Activated CD4-positive, alpha-beta memory T cell treated with anti-CD3 and anti-CD28 coated beads, Interleukin-2, amount 10 ng/mL, durations not matched to agents 7 days and 5 days (primary cell): Measurements from ENCODE around the gene CCSER1. TPM values are rescaled to one million over a fixed set of nuclear protein-coding genes. Genes with fewer than 3 reads are reported as not detected.

ENCODE experiments used
- CTCF ChIA-PET: fragments of 350-600 bp; sonication (Branson Sonifier 250); formaldehyde crosslinking; loops from one replicate; lab custom pipeline; 2021; ENCODE audit warnings: antibody characterized with exemption, inconsistent platforms; lab: Charles Lee
- POLR2A ChIA-PET: fragments of 350-600 bp; sonication (Branson Sonifier 250); formaldehyde crosslinking; loops from one replicate; lab custom pipeline; 2021; ENCODE audit warnings: antibody characterized with exemption; lab: Charles Lee
- DNase-seq: peaks from one replicate; pipeline ENCODE4 v3.0.0-alpha.2; 2020
- H3K27ac Mint-ChIP-seq: one replicate; pipeline ENCODE4 v1.8.0; 2021; ENCODE audit warnings: mild to moderate bottlenecking, mixed read lengths
- H3K27me3 Mint-ChIP-seq: one replicate; pipeline ENCODE4 v1.8.0; 2021; ENCODE audit warnings: mixed read lengths
- H3K36me3 Mint-ChIP-seq: one replicate; pipeline ENCODE4 v1.8.0; 2021; ENCODE audit warnings: low read depth, mixed read lengths
- H3K4me1 Mint-ChIP-seq: one replicate; pipeline ENCODE4 v1.8.0; 2021; ENCODE audit warnings: mixed read lengths
- H3K4me3 Mint-ChIP-seq: one replicate; pipeline ENCODE4 v1.8.0; 2021; ENCODE audit warnings: mild to moderate bottlenecking, mixed read lengths
- H3K9me3 Mint-ChIP-seq: one replicate; pipeline ENCODE4 v1.8.0; 2021; ENCODE audit warnings: mixed read lengths
- total RNA-seq, 2 experiments: library from RNA; stranded (reverse); gene quantifications; one replicate each; pipeline ENCODE4 v1.2.3, GENCODE V29; 2021

The CCSER1 gene
- total RNA-seq, 2 experiments from 2014 or later = 0.50 to 0.73 TPM

GRCh38 chr4:90982813-90983212, 855.6 kb downstream of the CCSER1 start:
- Mint-ChIP-seq H3K4me1 (no peaks in the 10 kb centered on the region), H3K27ac (no peak overlapping the region), H3K9me3 (peaks cover 2% of the 10 kb centered on the region), H3K4me3 (no peak overlapping the region), H3K36me3 (no peaks in the 10 kb centered on the region), H3K27me3 (no peaks in the 10 kb centered on the region)
- POLR2A ChIA-PET = no interaction called here
- CTCF ChIA-PET = no interaction called here
- DNase-seq = no peak

GRCh38 chr4:90990284-90990683, 863.1 kb downstream of the CCSER1 start:
- DNase-seq = no peak

GRCh38 chr4:90992213-90992612, 865.0 kb downstream of the CCSER1 start:
- H3K9me3 Mint-ChIP-seq = no peaks in the 10 kb centered on the region
- H3K27ac Mint-ChIP-seq = no peak overlapping the region
- no peaks in the 10 kb centered on the region for H3K36me3 Mint-ChIP-seq
- H3K4me3 Mint-ChIP-seq = no peak overlapping the region
- no peak for DNase-seq
- H3K4me1 Mint-ChIP-seq = no peaks in the 10 kb centered on the region
- ChIA-PET CTCF (no interaction called here), POLR2A (no interaction called here)
- no peaks in the 10 kb centered on the region for H3K27me3 Mint-ChIP-seq

More at GRCh38 chr4:90990284-90990683, 863.1 kb downstream of the CCSER1 start:
- H3K9me3 Mint-ChIP-seq = no peaks in the 10 kb centered on the region
- CTCF ChIA-PET = no interaction called here
- H3K4me3 Mint-ChIP-seq = no peak overlapping the region
- no peaks in the 10 kb centered on the region for H3K4me1 Mint-ChIP-seq
- no peaks in the 10 kb centered on the region for H3K36me3 Mint-ChIP-seq
- no peaks in the 10 kb centered on the region for H3K27me3 Mint-ChIP-seq
- no peak overlapping the region for H3K27ac Mint-ChIP-seq
- POLR2A ChIA-PET = no interaction called here

GRCh38 chr4:90994851-90995574, 867.8 kb downstream of the CCSER1 start:
- Mint-ChIP-seq H3K27ac (no peak overlapping the region), H3K4me1 (no peaks in the 10 kb centered on the region), H3K9me3 (no peaks in the 10 kb centered on the region), H3K36me3 (no peaks in the 10 kb centered on the region), H3K27me3 (no peaks in the 10 kb centered on the region), H3K4me3 (no peak overlapping the region)
- POLR2A ChIA-PET = no interaction called here
- no peak for DNase-seq
- CTCF ChIA-PET = no interaction called here

GRCh38 chr4:90995996-90996395, 868.8 kb downstream of the CCSER1 start:
- Mint-ChIP-seq H3K4me1 (no peaks in the 10 kb centered on the region), H3K27ac (no peak overlapping the region), H3K27me3 (no peaks in the 10 kb centered on the region), H3K4me3 (no peak overlapping the region), H3K9me3 (no peaks in the 10 kb centered on the region), H3K36me3 (no peaks in the 10 kb centered on the region)
- CTCF ChIA-PET = no interaction called here
- POLR2A ChIA-PET = no interaction called here
- no peak for DNase-seq

- ChIA-PET CTCF (no interaction called here), POLR2A (no interaction called here)
- no peak for DNase-seq
- H3K27me3 Mint-ChIP-seq = no peaks in the 10 kb centered on the region
- no peak overlapping the region for H3K27ac Mint-ChIP-seq
- H3K36me3 Mint-ChIP-seq = no peaks in the 10 kb centered on the region
- no peak overlapping the region for H3K4me3 Mint-ChIP-seq
- peaks cover 1% of the 10 kb centered on the region for H3K9me3 Mint-ChIP-seq
- no peaks in the 10 kb centered on the region for H3K4me1 Mint-ChIP-seq
These were observed 869.6 kb downstream of the CCSER1 start for GRCh38 chr4:90996813-90997212.

- H3K9me3 Mint-ChIP-seq = no peaks in the 10 kb centered on the region
- H3K27me3 Mint-ChIP-seq = no peaks in the 10 kb centered on the region
- DNase-seq = no peak
- CTCF ChIA-PET = no interaction called here
- no peaks in the 10 kb centered on the region for H3K36me3 Mint-ChIP-seq
- no peak overlapping the region for H3K4me3 Mint-ChIP-seq
- no peak overlapping the region for H3K27ac Mint-ChIP-seq
- no peaks in the 10 kb centered on the region for H3K4me1 Mint-ChIP-seq
- POLR2A ChIA-PET = no interaction called here
These were observed 888.7 kb downstream of the CCSER1 start for GRCh38 chr4:91015861-91016260.

GRCh38 chr4:91019513-91019912, 892.3 kb downstream of the CCSER1 start:
- H3K9me3 Mint-ChIP-seq = no peaks in the 10 kb centered on the region
- ChIA-PET CTCF (no interaction called here), POLR2A (no interaction called here)

GRCh38 chr4:91025241-91026148, 898.3 kb downstream of the CCSER1 start:
- no peak overlapping the region for H3K27ac Mint-ChIP-seq
- ChIA-PET CTCF (no interaction called here), POLR2A (no interaction called here)
- no peaks in the 10 kb centered on the region for H3K27me3 Mint-ChIP-seq
- H3K36me3 Mint-ChIP-seq = no peaks in the 10 kb centered on the region
- no peaks in the 10 kb centered on the region for H3K9me3 Mint-ChIP-seq
- no peaks in the 10 kb centered on the region for H3K4me1 Mint-ChIP-seq
- H3K4me3 Mint-ChIP-seq = no peak overlapping the region
- DNase-seq = no peak

More at GRCh38 chr4:91019513-91019912, 892.3 kb downstream of the CCSER1 start:
- H3K4me1 Mint-ChIP-seq = no peaks in the 10 kb centered on the region
- H3K4me3 Mint-ChIP-seq = no peak overlapping the region
- no peak for DNase-seq
- no peaks in the 10 kb centered on the region for H3K36me3 Mint-ChIP-seq
- no peak overlapping the region for H3K27ac Mint-ChIP-seq
- no peaks in the 10 kb centered on the region for H3K27me3 Mint-ChIP-seq

GRCh38 chr4:91028228-91028627, 901.0 kb downstream of the CCSER1 start:
- Mint-ChIP-seq H3K27ac (no peak overlapping the region), H3K27me3 (no peaks in the 10 kb centered on the region), H3K9me3 (no peaks in the 10 kb centered on the region), H3K4me1 (no peaks in the 10 kb centered on the region), H3K4me3 (no peak overlapping the region), H3K36me3 (no peaks in the 10 kb centered on the region)
- DNase-seq = no peak
- ChIA-PET CTCF (no interaction called here), POLR2A (no interaction called here)

- CTCF ChIA-PET = no interaction called here
- no peaks in the 10 kb centered on the region for H3K27me3 Mint-ChIP-seq
These were observed 904.6 kb downstream of the CCSER1 start for GRCh38 chr4:91031761-91032160.

GRCh38 chr4:91032725-91033445, 905.7 kb downstream of the CCSER1 start:
- H3K4me1 Mint-ChIP-seq = no peaks in the 10 kb centered on the region
- POLR2A ChIA-PET = no interaction called here
- H3K27ac Mint-ChIP-seq = no peak overlapping the region
- H3K36me3 Mint-ChIP-seq = no peaks in the 10 kb centered on the region
- CTCF ChIA-PET = no interaction called here
- no peak overlapping the region for H3K4me3 Mint-ChIP-seq
- H3K27me3 Mint-ChIP-seq = no peaks in the 10 kb centered on the region
- H3K9me3 Mint-ChIP-seq = no peaks in the 10 kb centered on the region
- no peak for DNase-seq

More at GRCh38 chr4:91031761-91032160, 904.6 kb downstream of the CCSER1 start:
- Mint-ChIP-seq H3K27ac (no peak overlapping the region), H3K9me3 (no peaks in the 10 kb centered on the region), H3K36me3 (no peaks in the 10 kb centered on the region), H3K4me3 (no peak overlapping the region), H3K4me1 (no peaks in the 10 kb centered on the region)
- POLR2A ChIA-PET = no interaction called here
- no peak for DNase-seq

GRCh38 chr4:91035276-91035675, 908.1 kb downstream of the CCSER1 start:
- Mint-ChIP-seq H3K9me3 (no peaks in the 10 kb centered on the region), H3K27me3 (no peaks in the 10 kb centered on the region), H3K36me3 (no peaks in the 10 kb centered on the region), H3K4me3 (no peak overlapping the region), H3K4me1 (no peaks in the 10 kb centered on the region), H3K27ac (no peak overlapping the region)
- ChIA-PET POLR2A (no interaction called here), CTCF (no interaction called here)
- DNase-seq = no peak
